ENCODE data around the gene LSM11. TPM values are rescaled to one million over a fixed set of nuclear protein-coding genes. Genes with fewer than 3 reads are reported as not detected.

The LSM11 gene
- polyA plus RNA-seq, 1 of the 3 experiments (the other 2 are of a cell fraction) = 0.95 TPM

- H3K9ac ChIP-seq = no peak overlapping the region
- TF ChIP-seq EZH2phosphoT487 (IDR thresholded peaks at IDR 0.05; ENCODE audit: borderline replicate concordance, low read depth) (no peak), POLR2AphosphoS5 (IDR thresholded peaks at IDR 0.05; ENCODE audit: low read depth, low read length) (no peak), SMC3 (IDR thresholded peaks at IDR 0.05; ENCODE audit: low read depth, low read length) (no peak), MAX (IDR thresholded peaks at IDR 0.05; ENCODE audit: low read depth) (no peak)
- no peaks in the 10 kb centered on the region for H3K27me3 ChIP-seq (ENCODE audit: insufficient read depth)
- H3K9me3 ChIP-seq = no peaks in the 10 kb centered on the region
- peaks cover 66% of the 10 kb centered on the region for H3K79me2 ChIP-seq (ENCODE audit: insufficient read depth)
- H2AFZ ChIP-seq (ENCODE audit: low read depth) = no peak overlapping the region; the same call in 1 of the 2 replicates
- no peaks in the 10 kb centered on the region for H3K9me2 ChIP-seq
- H3K4me2 ChIP-seq = no peak overlapping the region
- peaks cover 18% of the 10 kb centered on the region for H3F3A ChIP-seq (replicated peaks; ENCODE audit: insufficient read depth)
- no peak for DNase-seq
- peaks cover 0 to 10% of the 10 kb centered on the region in 2 experiments for H3K36me3 ChIP-seq (replicated peaks in 1 of 2; ENCODE audit: control insufficient read depth in 1 of 2, insufficient read depth in 2 of 2, low read length in 1 of 2)
- ChIA-PET CTCF (interaction anchor here (3.2 kb wide), 1 partner anchor 15 kb away, joined by 23 read pairs; no protein-coding TSS in a partner anchor), POLR2A (no interaction called here)
- no peaks in the 10 kb centered on the region for H4K20me1 ChIP-seq (ENCODE audit: insufficient read depth)
- peaks cover 15 to 18% of the 10 kb centered on the region in 2 experiments; a peak in 3 of 4 replicates for H3K4me1 ChIP-seq (ENCODE audit: control insufficient read depth in 1 of 2, insufficient read depth in 2 of 2, low read depth in 1 of 2, low read length in 1 of 2)
- H3K4me3 ChIP-seq (ENCODE audit: low read depth in 2 of 2, low read length in 1 of 2) = no peak overlapping the region
- peak overlapping the region in 1 of 2 experiments; percentile 81; a peak in 1 of 4 replicates for H3K27ac ChIP-seq (ENCODE audit: low read depth in 2 of 2, low read length in 1 of 2)
- WGBS (ENCODE audit: low lambda C conversion rate) = 97% methylated on average over 6 of the region's 6 CpGs
Observed at GRCh38 chr5:157747173-157747740, 3.7 kb downstream of the LSM11 start.

GRCh38 chr5:157747766-157748700 lies 4.5 kb downstream of the LSM11 start:
- TF ChIP-seq MAX (IDR thresholded peaks at IDR 0.05; ENCODE audit: low read depth) = no peak
- no peak for TF ChIP-seq FOXM1 (IDR thresholded peaks at IDR 0.05; ENCODE audit: low read depth)
- no peak for TF ChIP-seq MXI1 (IDR thresholded peaks at IDR 0.05; ENCODE audit: low read depth, low read length)
- no peak for TF ChIP-seq MEF2A (IDR thresholded peaks at IDR 0.05; ENCODE audit: borderline replicate concordance, low read depth)
- no peak for TF ChIP-seq NFIC (IDR thresholded peaks at IDR 0.05; ENCODE audit: borderline replicate concordance)
- no peak for TF ChIP-seq ELF1 (IDR thresholded peaks at IDR 0.05)
- TF ChIP-seq FOXJ3 (CRISPR knock-in tag; IDR thresholded peaks at IDR 0.05) = no peak
- TF ChIP-seq SMC3 (IDR thresholded peaks at IDR 0.05; ENCODE audit: low read depth, low read length) = no peak
- TF ChIP-seq SIN3A (IDR thresholded peaks at IDR 0.05; ENCODE audit: borderline replicate concordance, low read depth, low read length) = no peak
- DNase-seq = no peak
- H3K79me2 ChIP-seq (ENCODE audit: insufficient read depth) = peaks cover 66% of the 10 kb centered on the region

More at GRCh38 chr5:157747766-157748700, 4.5 kb downstream of the LSM11 start:
- no peaks in the 10 kb centered on the region for H3K9me3 ChIP-seq
- H3K27ac ChIP-seq (ENCODE audit: low read depth in 2 of 2, low read length in 1 of 2) = peak overlapping the region in 1 of 2 experiments; percentile 81; a peak in 2 of 4 replicates
- H2AFZ ChIP-seq (ENCODE audit: low read depth) = peak overlapping the region; percentile 15; the same call in 1 of the 2 replicates
- H3K4me1 ChIP-seq (ENCODE audit: control insufficient read depth in 1 of 2, insufficient read depth in 2 of 2, low read depth in 1 of 2, low read length in 1 of 2) = peaks cover 15 to 18% of the 10 kb centered on the region in 2 experiments; a peak in 3 of 4 replicates
- POLR2A ChIA-PET = no interaction called here
- peaks cover 18% of the 10 kb centered on the region for H3F3A ChIP-seq (replicated peaks; ENCODE audit: insufficient read depth)
- H3K27me3 ChIP-seq (ENCODE audit: insufficient read depth) = no peaks in the 10 kb centered on the region
- no peaks in the 10 kb centered on the region for H3K9me2 ChIP-seq
- 98% methylated on average over 8 of the region's 8 CpGs for WGBS (ENCODE audit: low lambda C conversion rate)
- peaks cover 4 to 10% of the 10 kb centered on the region in 2 experiments for H3K36me3 ChIP-seq (replicated peaks in 1 of 2; ENCODE audit: control insufficient read depth in 1 of 2, insufficient read depth in 2 of 2, low read length in 1 of 2)
- no peak overlapping the region for H3K4me3 ChIP-seq (ENCODE audit: low read depth in 2 of 2, low read length in 1 of 2)
- H3K4me2 ChIP-seq = peak overlapping the region; percentile 58; the same call in 1 of the 2 replicates
- no peaks in the 10 kb centered on the region for H4K20me1 ChIP-seq (ENCODE audit: insufficient read depth)
- no peak overlapping the region for H3K9ac ChIP-seq
- CTCF ChIA-PET = interaction anchor here (0.9 to 3.2 kb wide), 4 partner anchors 10 to 271 kb away, joined by 3 to 23 read pairs (median 4); no protein-coding TSS in a partner anchor
